ENCODE measurements around the gene EPHB4. TPM values are rescaled to one million over a fixed set of nuclear protein-coding genes. Genes with fewer than 3 reads are reported as not detected.
A peak's percentile ranks its signal among the peaks of the same experiment; 100 is the strongest.

The EPHB4 gene
- total and polyA plus RNA-seq, 10 of the 15 experiments (the other 5 are each of a cell fraction or from before 2014, with no cell fraction given) = 0.32 to 0.85 (median 0.48) TPM; not detected in 4

- in situ Hi-C loops (cut with MboI) = no loop called here
- Histone ChIP-seq H2AFZ (ENCODE audit: control insufficient read depth, low read depth, low read length) (peak overlapping the region; percentile 100), H3K79me2 (ENCODE audit: control insufficient read depth, insufficient read depth, low read length) (no peaks in the 10 kb centered on the region), H3K4me1 (ENCODE audit: control insufficient read depth, insufficient read depth, low read length) (no peaks in the 10 kb centered on the region; the same call in 1 of the 2 replicates), H3K36me3 (ENCODE audit: control insufficient read depth in 2 of 2, insufficient read depth in 2 of 2, low read length in 1 of 2) (no peaks in the 10 kb centered on the region), H3K4me3 (no peak overlapping the region), H4K20me1 (ENCODE audit: control insufficient read depth, insufficient read depth) (no peaks in the 10 kb centered on the region), H3K9ac (ENCODE audit: control insufficient read depth, insufficient read depth, low read length) (no peak overlapping the region), H3K4me2 (ENCODE audit: control insufficient read depth, insufficient read depth) (peak overlapping the region; percentile 98; the same call in 1 of the 2 replicates), H3K9me3 (replicated peaks; ENCODE audit: control insufficient read depth, insufficient read depth, low read length) (no peaks in the 10 kb centered on the region), H3K27ac (ENCODE audit: control insufficient read depth, insufficient read depth) (no peak overlapping the region), H3K27me3 (replicated peaks in 1 of 2; ENCODE audit: control insufficient read depth in 2 of 2, insufficient read depth in 2 of 2, low read length in 1 of 2) (no peaks in the 10 kb centered on the region)
- no peak for ATAC-seq
- no peak for TF ChIP-seq REST (IDR thresholded peaks at IDR 0.05; ENCODE audit: low read depth, low read length)
- 93% methylated on average over 6 of the region's 6 CpGs for WGBS (ENCODE audit: insufficient coverage, insufficient replicate concordance, low lambda C conversion rate, missing lambda C conversion rate)
- intact Hi-C loops (cut with micrococcal nuclease; ENCODE audit: unreplicated experiment) = loop anchor here (5.0 kb wide), 1 partner anchor 34 kb away; no protein-coding TSS in a partner anchor
- no peak for FAIRE-seq
- no TSS peak for BruUV-seq (replicated peaks)
- CTCF ChIA-PET = no interaction called here
- POLR2A ChIA-PET = no interaction called here
- RAD21 ChIA-PET (ENCODE audit: unreplicated experiment) = no interaction called here
- SMC1A ChIA-PET (ENCODE audit: uncharacterized antibody, unreplicated experiment) = no interaction called here
- no peak for DNase-seq (ENCODE audit: low read depth, low spot score)
Measured at GRCh38 chr7:100836812-100837098, 9.4 kb upstream of the EPHB4 start.
